Common myeloid progenitor, CD34-positive (primary cell): ENCODE measurements around the gene PIKFYVE. TPM values are rescaled to one million over a fixed set of nuclear protein-coding genes. Genes with fewer than 3 reads are reported as not detected.
A peak's percentile ranks its signal among the peaks of the same experiment; 100 is the strongest.
"Not testable (repeated sequence)": the region's sequence is repeated elsewhere in the genome, so short reads cannot be mapped to it uniquely, and the experiment has no call there.

Source experiments
- CTCF ChIA-PET: fragments of 350-600 bp; sonication (Branson Sonifier 250); formaldehyde crosslinking; loops from one replicate; lab custom pipeline; 2021; ENCODE audit warnings: antibody characterized with exemption; lab: Charles Lee
- POLR2A ChIA-PET: fragments of 350-600 bp; sonication (Branson Sonifier 250); formaldehyde crosslinking; loops from one replicate; lab custom pipeline; 2021; ENCODE audit warnings: antibody characterized with exemption; lab: Charles Lee
- DNase-seq, 3 donors: peaks; one replicate each; pipeline versions ENCODE4 v3.0.0 to v3.0.0-alpha.2; 2013
- H3K27ac ChIP-seq, 2 experiments: 1 replicate in 1 of 2; 2 replicates in 1 of 2; pipeline ENCODE4 v1.7.0; 2013; ENCODE audit warnings: inconsistent platforms in 2 of 2, low read length in 2 of 2, mild to moderate bottlenecking in 2 of 2, low read depth in 1 of 2, moderate library complexity in 1 of 2; ENCODE audit not compliant: severe bottlenecking in 2 of 2, insufficient read depth in 1 of 2, poor library complexity in 1 of 2
- H3K27me3 ChIP-seq, 5 experiments: replicated peaks in 2 of 5; 1 replicate in 3 of 5; 2 replicates in 2 of 5; pipeline versions ENCODE4 v1.6.1 to v1.7.0; 2013; ENCODE audit warnings: low read length in 4 of 5, mild to moderate bottlenecking in 2 of 5, moderate library complexity in 2 of 5, inconsistent platforms in 1 of 5; ENCODE audit not compliant: insufficient read depth in 5 of 5, control insufficient read depth in 4 of 5
- H3K36me3 ChIP-seq, 4 experiments: 1 replicate in 2 of 4; 2 replicates in 2 of 4; pipeline versions ENCODE4 v1.6.1 to v1.7.0; 2013; ENCODE audit warnings: low read length in 3 of 4, control low read depth in 1 of 4, mild to moderate bottlenecking in 1 of 4; ENCODE audit not compliant: control insufficient read depth in 4 of 4, insufficient read depth in 4 of 4
- H3K4me1 ChIP-seq, 4 experiments: 1 replicate in 3 of 4; 2 replicates in 1 of 4; pipeline versions ENCODE4 v1.6.1 to v1.7.1; 2013; ENCODE audit warnings: low read length in 3 of 4, mild to moderate bottlenecking in 3 of 4, control low read depth in 1 of 4, inconsistent platforms in 1 of 4, moderate library complexity in 1 of 4; ENCODE audit not compliant: control insufficient read depth in 4 of 4, insufficient read depth in 4 of 4; ENCODE audit errors: control extremely low read depth in 1 of 4
- H3K4me3 ChIP-seq, 7 experiments: 1 replicate in 4 of 7; 2 replicates in 3 of 7; pipeline versions ENCODE4 v1.5.1 to v1.7.0; 2013; ENCODE audit warnings: mild to moderate bottlenecking in 7 of 7, low read length in 6 of 7, moderate library complexity in 6 of 7, inconsistent platforms in 2 of 7, low read depth in 2 of 7, control low read depth in 1 of 7; ENCODE audit not compliant: insufficient read depth in 4 of 7, control insufficient read depth in 1 of 7; ENCODE audit errors: extremely low read depth in 1 of 7
- H3K9me3 ChIP-seq, 5 experiments: 1 replicate in 4 of 5; 2 replicates in 1 of 5; pipeline versions ENCODE4 v1.6.1 to v1.7.1; 2013; ENCODE audit warnings: low read length in 4 of 5, mild to moderate bottlenecking in 2 of 5, inconsistent platforms in 1 of 5, low read depth in 1 of 5, moderate library complexity in 1 of 5; ENCODE audit not compliant: control insufficient read depth in 4 of 5, insufficient read depth in 2 of 5; ENCODE audit errors: control extremely low read depth in 1 of 5
- WGBS: methylation state at CpG from one replicate; pipeline ENCODE4 v1.1.5; 2013; ENCODE audit not compliant: insufficient coverage; 5-methylcytosine and 5-hydroxymethylcytosine counted together
- polyA plus RNA-seq: library from polyadenylated mRNA; unstranded; fragments of 120-200 nt; gene quantifications from one replicate; pipeline ENCODE4 v1.2.1, GENCODE V29; 2013

Gene PIKFYVE
- polyA plus RNA-seq, result 37.0 TPM

- no peaks in the 10 kb centered on the region for H3K27me3 ChIP-seq
- WGBS, result 0% methylated on average over 41 of the region's 50 CpGs
- H3K36me3 ChIP-seq, result peaks cover 0 to 6% (median 3%) of the 10 kb centered on the region in 4 experiments
- H3K27ac ChIP-seq, result peak within 1 kb of the TSS; percentile 86 to 95
- H3K4me1 ChIP-seq, result peaks cover 21 to 40% (median 35%) of the 10 kb centered on the region in 4 experiments
- peak within 1 kb of the TSS; percentile 45 to 97 (median 81) for H3K4me3 ChIP-seq
- H3K9me3 ChIP-seq, result no peaks in the 10 kb centered on the region
- peak; percentile 98 to 99 (median 98) for DNase-seq
- POLR2A ChIA-PET, result interaction anchor here (0.6 to 0.9 kb wide), 4 partner anchors 9 to 1895 kb away, joined by 3 to 4 read pairs (median 3); partner anchors contain the start of gene IDH1
- CTCF ChIA-PET, result interaction anchor here (0.5 to 9.0 kb wide), 6 partner anchors 11 to 90 kb away, joined by 3 to 100 read pairs (median 7); partner anchors contain the start of gene IDH1
These were observed at the start of gene PIKFYVE for GRCh38 chr2:208265801-208266552. TSS of gene PIKFYVE (plus strand) at chr2:208266255. CDS start at chr2:208271520, 5,265 bp downstream.

GRCh38 chr2:208221873-208222272, 44.2 kb upstream of the PIKFYVE start:
- DNase-seq, H3K4me3 ChIP-seq, H3K9me3 ChIP-seq, POLR2A ChIA-PET, H3K27me3 ChIP-seq, H3K4me1 ChIP-seq, H3K27ac ChIP-seq, H3K36me3 ChIP-seq: not testable (repeated sequence)
- 93% methylated on average over 3 of the region's 3 CpGs for WGBS
- CTCF ChIA-PET, result interaction anchor here (1.2 kb wide), 1 partner anchor 38 kb away, joined by 3 read pairs; no protein-coding TSS in a partner anchor

- CTCF ChIA-PET, result interaction anchor here (1.2 to 1.3 kb wide), 2 partner anchors 18 to 38 kb away, joined by 3 to 5 read pairs; no protein-coding TSS in a partner anchor
- Histone ChIP-seq H3K36me3 (no peaks in the 10 kb centered on the region), H3K4me1 (no peaks in the 10 kb centered on the region), H3K9me3 (no peaks in the 10 kb centered on the region), H3K27me3 (no peaks in the 10 kb centered on the region), H3K27ac (no peak overlapping the region), H3K4me3 (no peak overlapping the region)
- 100% methylated on average over 3 of the region's 3 CpGs for WGBS
- DNase-seq, result no peak
- POLR2A ChIA-PET, result no interaction called here
These were observed 43.7 kb upstream of the PIKFYVE start for GRCh38 chr2:208222351-208222750.

- no peak overlapping the region for H3K4me3 ChIP-seq
- DNase-seq, result no peak
- H3K9me3 ChIP-seq, result no peaks in the 10 kb centered on the region
- H3K4me1 ChIP-seq, result peaks cover 0 to 13% (median 2%) of the 10 kb centered on the region in 4 experiments
- H3K27ac ChIP-seq, result no peak overlapping the region
- H3K27me3 ChIP-seq, result no peaks in the 10 kb centered on the region
- ChIA-PET POLR2A (no interaction called here), CTCF (interaction anchor here (0.6 to 1.5 kb wide), 3 partner anchors 13 to 44 kb away, joined by 3 to 5 read pairs (median 3); no protein-coding TSS in a partner anchor)
- WGBS, result 100% methylated on average over 1 of the region's 2 CpGs
- H3K36me3 ChIP-seq, result no peaks in the 10 kb centered on the region
These were observed 41.3 kb upstream of the PIKFYVE start for GRCh38 chr2:208224802-208225201.

GRCh38 chr2:208227581-208228232, 38.3 kb upstream of the PIKFYVE start:
- 93% methylated on average over 28 of the region's 33 CpGs for WGBS
- no peak for DNase-seq
- no peak overlapping the region for H3K4me3 ChIP-seq
- H3K27ac ChIP-seq, result no peak overlapping the region
- ChIA-PET CTCF (interaction anchor here (1.3 to 2.0 kb wide), 3 partner anchors 10 to 21 kb away, joined by 3 to 4 read pairs (median 3); no protein-coding TSS in a partner anchor), POLR2A (no interaction called here)
- H3K4me1 ChIP-seq, result peaks cover 0 to 13% (median 2%) of the 10 kb centered on the region in 4 experiments
- peaks cover 0 to 14% (median 2%) of the 10 kb centered on the region in 5 experiments for H3K9me3 ChIP-seq
- H3K36me3 ChIP-seq, result no peaks in the 10 kb centered on the region
- H3K27me3 ChIP-seq, result no peaks in the 10 kb centered on the region

- Histone ChIP-seq H3K9me3 (peaks cover 0 to 17% (median 2%) of the 10 kb centered on the region in 5 experiments), H3K4me3 (no peak overlapping the region), H3K27me3 (no peaks in the 10 kb centered on the region), H3K27ac (no peak overlapping the region), H3K36me3 (no peaks in the 10 kb centered on the region), H3K4me1 (peaks cover 0 to 13% (median 2%) of the 10 kb centered on the region in 4 experiments)
- DNase-seq, result peak; percentile 54 to 82 (median 79)
- WGBS, result 0% methylated on average over 1 of the region's 1 CpG
- POLR2A ChIA-PET, result no interaction called here
- CTCF ChIA-PET, result interaction anchor here (1.1 to 1.3 kb wide), 2 partner anchors 9 to 24 kb away, joined by 3 read pairs; no protein-coding TSS in a partner anchor
These were observed 37.6 kb upstream of the PIKFYVE start for GRCh38 chr2:208228476-208228875.
